ENCODE measurements around the gene CHMP1A.

- no peak for TF ChIP-seq EZH2 (IDR thresholded peaks at IDR 0.05; ENCODE audit: insufficient read depth, poor library complexity, severe bottlenecking)
- no peak for TF ChIP-seq EZH2phosphoT487 (IDR thresholded peaks at IDR 0.05; ENCODE audit: insufficient read depth, low read depth)
Observed at GRCh38 chr16:89610108-89610453, 47.4 kb downstream of the CHMP1A start.
